ENCODE data around the gene JMJD1C. TPM values are rescaled to one million over a fixed set of nuclear protein-coding genes. Genes with fewer than 3 reads are reported as not detected.

Gene JMJD1C
- total RNA-seq, 1 experiment from 2014 or later = 91.9 TPM

- Mint-ChIP-seq H3K27me3 (ENCODE audit: insufficient read depth, unreplicated experiment) (no peaks in the 10 kb centered on the region), H3K4me1 (ENCODE audit: insufficient read depth, unreplicated experiment) (peaks cover 20% of the 10 kb centered on the region), H3K9me3 (ENCODE audit: unreplicated experiment) (no peaks in the 10 kb centered on the region), H3K36me3 (ENCODE audit: insufficient read depth, unreplicated experiment) (peaks cover 5% of the 10 kb centered on the region), H3K27ac (ENCODE audit: low read depth, unreplicated experiment) (peak overlapping the region; percentile 40), H3K4me3 (ENCODE audit: unreplicated experiment) (no peak overlapping the region)
- intact Hi-C loops (cut with micrococcal nuclease) = no loop called here
- BruUV-seq (replicated peaks) = no TSS peak
- POLR2A ChIA-PET = interaction anchor here (0.7 to 6.0 kb wide), 11 partner anchors 7 to 202 kb away, joined by 3 to 83 read pairs (median 4); partner anchors contain the start of genes JMJD1C and REEP3
- DNase-seq (ENCODE audit: unreplicated experiment) = no peak
- TF ChIP-seq, protein P1, sequence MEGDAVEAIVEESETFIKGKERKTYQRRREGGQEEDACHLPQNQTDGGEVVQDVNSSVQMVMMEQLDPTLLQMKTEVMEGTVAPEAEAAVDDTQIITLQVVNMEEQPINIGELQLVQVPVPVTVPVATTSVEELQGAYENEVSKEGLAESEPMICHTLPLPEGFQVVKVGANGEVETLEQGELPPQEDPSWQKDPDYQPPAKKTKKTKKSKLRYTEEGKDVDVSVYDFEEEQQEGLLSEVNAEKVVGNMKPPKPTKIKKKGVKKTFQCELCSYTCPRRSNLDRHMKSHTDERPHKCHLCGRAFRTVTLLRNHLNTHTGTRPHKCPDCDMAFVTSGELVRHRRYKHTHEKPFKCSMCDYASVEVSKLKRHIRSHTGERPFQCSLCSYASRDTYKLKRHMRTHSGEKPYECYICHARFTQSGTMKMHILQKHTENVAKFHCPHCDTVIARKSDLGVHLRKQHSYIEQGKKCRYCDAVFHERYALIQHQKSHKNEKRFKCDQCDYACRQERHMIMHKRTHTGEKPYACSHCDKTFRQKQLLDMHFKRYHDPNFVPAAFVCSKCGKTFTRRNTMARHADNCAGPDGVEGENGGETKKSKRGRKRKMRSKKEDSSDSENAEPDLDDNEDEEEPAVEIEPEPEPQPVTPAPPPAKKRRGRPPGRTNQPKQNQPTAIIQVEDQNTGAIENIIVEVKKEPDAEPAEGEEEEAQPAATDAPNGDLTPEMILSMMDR (IDR thresholded peaks at IDR 0.05; ENCODE audit: unreplicated experiment) = no peak
- CTCF ChIA-PET = interaction anchor here (0.6 to 2.6 kb wide), 7 partner anchors 10 to 236 kb away, joined by 3 to 10 read pairs (median 3); no protein-coding TSS in a partner anchor
Observed at GRCh38 chr10:63505562-63505961, 39.8 kb upstream of the JMJD1C start.

DNA sequence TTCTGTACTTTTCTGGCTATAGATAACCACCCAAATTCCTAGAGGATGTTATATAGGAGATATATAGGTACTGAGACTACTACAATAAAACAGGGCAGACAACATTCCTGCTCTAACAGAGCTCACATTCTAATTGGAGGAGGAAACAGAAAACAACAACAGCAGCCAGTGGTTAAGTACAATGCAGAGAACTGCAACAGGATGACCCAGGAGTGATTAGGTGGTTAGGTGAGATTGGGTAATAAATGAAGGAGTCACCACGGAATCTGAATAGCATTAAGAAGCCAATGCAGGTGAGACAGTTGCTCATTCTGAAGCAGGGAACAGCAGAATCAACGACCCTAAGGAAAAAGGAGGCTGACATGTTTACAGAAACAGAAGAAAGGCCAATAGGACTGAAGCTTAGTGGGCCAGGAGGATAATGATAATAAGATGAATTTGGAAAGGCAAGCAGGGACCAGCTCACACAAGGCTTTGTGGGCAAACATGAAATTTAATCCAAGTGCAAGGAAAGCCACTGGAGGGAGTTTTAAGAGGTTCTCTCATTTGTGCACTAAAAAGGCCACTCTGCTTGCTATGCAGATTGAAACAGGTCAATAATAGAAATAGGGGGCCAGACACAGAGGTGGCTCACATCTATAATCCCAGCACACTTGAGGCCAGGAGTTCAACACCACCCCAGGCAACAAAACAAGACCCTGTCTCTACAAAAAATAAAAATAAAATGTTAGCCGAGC, 38.5 kb upstream of the JMJD1C start:
- ChIA-PET POLR2A (interaction anchor here (0.6 to 6.0 kb wide), 15 partner anchors 9 to 237 kb away, joined by 3 to 83 read pairs (median 6); partner anchors contain the start of genes JMJD1C and REEP3), CTCF (interaction anchor here (0.6 to 2.6 kb wide), 11 partner anchors 11 to 310 kb away, joined by 3 to 10 read pairs (median 3); no protein-coding TSS in a partner anchor)
- intact Hi-C loops (cut with micrococcal nuclease) = no loop called here
- DNase-seq (ENCODE audit: unreplicated experiment) = peak; percentile 67
- peak overlapping the region; percentile 4 for H3K4me3 Mint-ChIP-seq (ENCODE audit: unreplicated experiment)
- H3K27me3 Mint-ChIP-seq (ENCODE audit: insufficient read depth, unreplicated experiment) = no peaks in the 10 kb centered on the region
- TF ChIP-seq, protein P1 (IDR thresholded peaks at IDR 0.05; ENCODE audit: unreplicated experiment) = no peak
- H3K36me3 Mint-ChIP-seq (ENCODE audit: insufficient read depth, unreplicated experiment) = peaks cover 9% of the 10 kb centered on the region
- H3K27ac Mint-ChIP-seq (ENCODE audit: low read depth, unreplicated experiment) = peak overlapping the region; percentile 60
- BruUV-seq (replicated peaks) = no TSS peak
- no peaks in the 10 kb centered on the region for H3K9me3 Mint-ChIP-seq (ENCODE audit: unreplicated experiment)
- H3K4me1 Mint-ChIP-seq (ENCODE audit: insufficient read depth, unreplicated experiment) = peaks cover 20% of the 10 kb centered on the region

DNA sequence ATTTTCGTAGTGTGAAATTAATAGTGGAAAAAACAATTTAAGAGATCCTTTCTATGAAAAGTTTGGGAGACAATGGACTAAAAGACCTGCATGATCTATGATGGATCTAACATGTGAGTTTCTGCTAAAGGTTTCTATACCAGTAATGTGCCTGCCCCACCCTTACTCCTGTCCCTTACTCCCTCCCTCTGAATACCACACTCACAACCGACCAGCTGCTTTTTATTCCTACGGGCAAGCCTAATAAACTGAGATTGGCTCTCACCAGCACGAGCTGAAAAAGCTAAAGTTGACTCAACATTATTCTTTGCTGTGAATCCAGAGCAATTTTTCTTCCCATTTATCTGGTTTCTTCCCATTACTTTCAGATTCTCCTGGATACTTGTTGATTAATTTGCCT, 37.6 kb upstream of the JMJD1C start:
- Mint-ChIP-seq H3K9me3 (ENCODE audit: unreplicated experiment) (no peaks in the 10 kb centered on the region), H3K4me1 (ENCODE audit: insufficient read depth, unreplicated experiment) (peaks cover 20% of the 10 kb centered on the region), H3K36me3 (ENCODE audit: insufficient read depth, unreplicated experiment) (peaks cover 13% of the 10 kb centered on the region), H3K4me3 (ENCODE audit: unreplicated experiment) (peak overlapping the region; percentile 4), H3K27me3 (ENCODE audit: insufficient read depth, unreplicated experiment) (no peaks in the 10 kb centered on the region), H3K27ac (ENCODE audit: low read depth, unreplicated experiment) (peak overlapping the region; percentile 60)
- no TSS peak for BruUV-seq (replicated peaks)
- TF ChIP-seq, protein P1 (IDR thresholded peaks at IDR 0.05; ENCODE audit: unreplicated experiment) = no peak
- ChIA-PET CTCF (interaction anchor here (0.6 to 2.6 kb wide), 8 partner anchors 10 to 362 kb away, joined by 3 to 10 read pairs (median 4); no protein-coding TSS in a partner anchor), POLR2A (interaction anchor here (1.3 to 6.0 kb wide), 10 partner anchors 9 to 126 kb away, joined by 3 to 83 read pairs (median 12); partner anchors contain the start of genes JMJD1C and REEP3)
- intact Hi-C loops (cut with micrococcal nuclease) = no loop called here
- no peak for DNase-seq (ENCODE audit: unreplicated experiment)

GRCh38 chr10:63502832-63503231, 37.1 kb upstream of the JMJD1C start:
- Mint-ChIP-seq H3K4me3 (ENCODE audit: unreplicated experiment) (no peak overlapping the region), H3K27ac (ENCODE audit: low read depth, unreplicated experiment) (peak overlapping the region; percentile 60), H3K36me3 (ENCODE audit: insufficient read depth, unreplicated experiment) (peaks cover 13% of the 10 kb centered on the region), H3K9me3 (ENCODE audit: unreplicated experiment) (no peaks in the 10 kb centered on the region), H3K27me3 (ENCODE audit: insufficient read depth, unreplicated experiment) (no peaks in the 10 kb centered on the region), H3K4me1 (ENCODE audit: insufficient read depth, unreplicated experiment) (peaks cover 20% of the 10 kb centered on the region)
- ChIA-PET CTCF (interaction anchor here (1.3 to 2.6 kb wide), 3 partner anchors 12 to 218 kb away, joined by 3 to 10 read pairs (median 6); no protein-coding TSS in a partner anchor), POLR2A (interaction anchor here (1.2 to 6.0 kb wide), 8 partner anchors 10 to 235 kb away, joined by 3 to 83 read pairs (median 18); partner anchors contain the start of genes JMJD1C and REEP3)
- no peak for DNase-seq (ENCODE audit: unreplicated experiment)
- BruUV-seq (replicated peaks) = no TSS peak
- TF ChIP-seq, protein P1 (IDR thresholded peaks at IDR 0.05; ENCODE audit: unreplicated experiment) = no peak
- intact Hi-C loops (cut with micrococcal nuclease) = no loop called here

Measured in MCF 10A (cell line).